Parathyroid adenoma (tissue), 2 donors: ENCODE measurements around the gene SMPD3.

ENCODE experiments used
- H2AFZ ChIP-seq: fragments of 300-600 bp; sonication (generic); one replicate; pipeline ENCODE4 v1.7.0; 2017; ENCODE audit warnings: antibody characterized with exemption, mild to moderate bottlenecking
- H3K27ac ChIP-seq: fragments of 300-600 bp; sonication (generic); one replicate; pipeline ENCODE4 v1.7.0; 2017
- H3K27me3 ChIP-seq: fragments of 300-600 bp; sonication (generic); one replicate; pipeline ENCODE4 v1.7.0; 2017; ENCODE audit warnings: low read length; ENCODE audit not compliant: control insufficient read depth, insufficient read depth
- H3K36me3 ChIP-seq: fragments of 300-600 bp; sonication (generic); one replicate; pipeline ENCODE4 v1.7.0; 2017; ENCODE audit warnings: low read length; ENCODE audit not compliant: control insufficient read depth, insufficient read depth
- H3K4me1 ChIP-seq: fragments of 300-600 bp; sonication (generic); one replicate; pipeline ENCODE4 v1.7.0; 2017; ENCODE audit warnings: control low read depth
- H3K4me2 ChIP-seq: fragments of 300-600 bp; sonication (generic); one replicate; pipeline ENCODE4 v1.7.0; 2017; ENCODE audit warnings: low read length
- H3K4me3 ChIP-seq: fragments of 300-600 bp; sonication (generic); one replicate; pipeline ENCODE4 v1.7.0; 2017; ENCODE audit warnings: low read depth, low read length
- H3K79me2 ChIP-seq: fragments of 300-600 bp; sonication (generic); one replicate; pipeline ENCODE4 v1.7.0; 2017; ENCODE audit warnings: control low read depth
- H3K9ac ChIP-seq: fragments of 300-600 bp; sonication (generic); one replicate; pipeline ENCODE4 v1.7.0; 2017; ENCODE audit warnings: mild to moderate bottlenecking
- H3K9me3 ChIP-seq: fragments of 300-600 bp; sonication (generic); one replicate; pipeline ENCODE4 v1.7.0; 2017; ENCODE audit warnings: low read length; ENCODE audit not compliant: control insufficient read depth
- CTCF ChIP-seq: fragments of 300-600 bp; sonication (generic); IDR thresholded peaks from one replicate; pipeline ENCODE4 v1.7.0; 2017; ENCODE audit warnings: antibody characterized with exemption, mild to moderate bottlenecking
- donor health status: primary hyperparathyroidism.

Gene SMPD3

GRCh38 chr16:68332411-68333121, 115.7 kb downstream of the SMPD3 start:
- Histone ChIP-seq H3K27me3 (no peaks in the 10 kb centered on the region), H3K4me1 (no peaks in the 10 kb centered on the region), H3K4me3 (no peak overlapping the region), H3K36me3 (no peaks in the 10 kb centered on the region), H3K79me2 (peaks cover 2% of the 10 kb centered on the region), H2AFZ (no peak overlapping the region), H3K4me2 (no peak overlapping the region), H3K9me3 (no peaks in the 10 kb centered on the region), H3K27ac (no peak overlapping the region), H3K9ac (no peak overlapping the region)
- no peak for TF ChIP-seq CTCF

- peaks cover 2% of the 10 kb centered on the region for H3K79me2 ChIP-seq
- H2AFZ ChIP-seq, result no peak overlapping the region
- no peak for TF ChIP-seq CTCF
- H3K4me3 ChIP-seq, result no peak overlapping the region
- no peaks in the 10 kb centered on the region for H3K9me3 ChIP-seq
- H3K4me1 ChIP-seq, result no peaks in the 10 kb centered on the region
- H3K27ac ChIP-seq, result no peak overlapping the region
- no peak overlapping the region for H3K4me2 ChIP-seq
- H3K9ac ChIP-seq, result no peak overlapping the region
- no peaks in the 10 kb centered on the region for H3K27me3 ChIP-seq
- H3K36me3 ChIP-seq, result no peaks in the 10 kb centered on the region
Observed at GRCh38 chr16:68331879-68332410, 116.4 kb downstream of the SMPD3 start.

- Histone ChIP-seq H3K27ac (no peak overlapping the region), H3K36me3 (no peaks in the 10 kb centered on the region)
- no peak for TF ChIP-seq CTCF
Observed at GRCh38 chr16:68328860-68329390, 119.4 kb downstream of the SMPD3 start.

GRCh38 chr16:68328151-68328859, 120.0 kb downstream of the SMPD3 start:
- H3K4me1 ChIP-seq, result no peaks in the 10 kb centered on the region
- H3K4me2 ChIP-seq, result no peak overlapping the region
- H3K27ac ChIP-seq, result no peak overlapping the region
- H3K27me3 ChIP-seq, result no peaks in the 10 kb centered on the region
- no peak overlapping the region for H3K4me3 ChIP-seq
- H3K79me2 ChIP-seq, result no peaks in the 10 kb centered on the region
- H3K36me3 ChIP-seq, result no peaks in the 10 kb centered on the region
- H2AFZ ChIP-seq, result no peak overlapping the region
- no peak overlapping the region for H3K9ac ChIP-seq
- peak; percentile 94 for TF ChIP-seq CTCF
- H3K9me3 ChIP-seq, result no peaks in the 10 kb centered on the region

More at GRCh38 chr16:68328860-68329390, 119.4 kb downstream of the SMPD3 start:
- Histone ChIP-seq H3K4me3 (no peak overlapping the region), H3K27me3 (no peaks in the 10 kb centered on the region), H3K79me2 (no peaks in the 10 kb centered on the region), H3K4me1 (no peaks in the 10 kb centered on the region), H3K9ac (no peak overlapping the region), H2AFZ (no peak overlapping the region), H3K4me2 (no peak overlapping the region), H3K9me3 (no peaks in the 10 kb centered on the region)
